H1 (cell line): ENCODE results near the gene NPIPB8. TPM values are rescaled to one million over a fixed set of nuclear protein-coding genes. Genes with fewer than 3 reads are reported as not detected.

ENCODE experiments used
- CTCF ChIA-PET: fragments of 300-600 bp; sonication (Branson Sonifier 250); formaldehyde crosslinking; loops from one replicate; lab custom pipeline; 2021; ENCODE audit not compliant: partially characterized antibody; lab: Charles Lee
- POLR2A ChIA-PET: fragments of 300-600 bp; sonication (Branson Sonifier 250); formaldehyde crosslinking; loops from one replicate; lab custom pipeline; 2021; ENCODE audit warnings: inconsistent platforms; ENCODE audit not compliant: partially characterized antibody; lab: Charles Lee
- DNase-seq, 2 experiments: peaks; one replicate each; pipeline versions ENCODE4 v3.0.0 to v3.0.0-alpha.2; 2010 to 2022; ENCODE audit warnings: low spot score in 2 of 2, low read depth in 1 of 2, mixed read lengths in 1 of 2
- FAIRE-seq: peaks from 2 replicates; lab custom pipeline; 2011; peaks lifted over from hg19 to GRCh38; lab: Jason Lieb, UNC
- H2AFZ ChIP-seq: 2 replicates; pipeline ENCODE4 v1.8.1; 2012; ENCODE audit warnings: low read length, inconsistent platforms
- H2AK5ac ChIP-seq: 2 replicates; pipeline ENCODE4 v1.6.1; 2013; ENCODE audit warnings: low read depth, low read length
- H2BK120ac ChIP-seq: replicated peaks from 2 replicates; pipeline ENCODE3; 2013; ENCODE audit warnings: low read depth, low read length, inconsistent platforms
- H2BK12ac ChIP-seq: 2 replicates; pipeline ENCODE4 v1.6.1; 2013; ENCODE audit warnings: low read depth, low read length
- H2BK15ac ChIP-seq: 2 replicates; pipeline ENCODE4 v1.6.1; 2013; ENCODE audit warnings: low read length
- H2BK20ac ChIP-seq: 2 replicates; pipeline ENCODE4 v1.6.1; 2013; ENCODE audit warnings: low read length
- H2BK5ac ChIP-seq: 2 replicates; pipeline ENCODE4 v1.6.1; 2013; ENCODE audit warnings: low read depth, low read length
- H3K14ac ChIP-seq: 2 replicates; pipeline ENCODE4 v1.6.1; 2013; ENCODE audit warnings: inconsistent platforms; ENCODE audit not compliant: insufficient read length
- H3K18ac ChIP-seq: 2 replicates; pipeline ENCODE4 v1.6.1; 2013; ENCODE audit warnings: low read length; ENCODE audit errors: extremely low read depth
- H3K23ac ChIP-seq: 2 replicates; pipeline ENCODE4 v1.6.1; 2013; ENCODE audit warnings: inconsistent platforms; ENCODE audit not compliant: insufficient read length
- H3K23me2 ChIP-seq: 2 replicates; pipeline ENCODE4 v1.6.1; 2013; ENCODE audit warnings: low read depth, low read length
- H3K27ac ChIP-seq: 2 replicates; pipeline ENCODE4 v1.6.1; 2011; ENCODE audit warnings: low read depth, low read length, inconsistent platforms
- H3K27me3 ChIP-seq, 4 experiments: replicated peaks in 1 of 4; 1 replicate in 1 of 4; 2 replicates in 3 of 4; pipeline versions ENCODE4 v1.6.1 to v1.8.1; 2011 to 2013; ENCODE audit warnings: low read length in 3 of 4, mild to moderate bottlenecking in 3 of 4, inconsistent platforms in 2 of 4, mixed read lengths in 2 of 4, moderate library complexity in 1 of 4; ENCODE audit not compliant: control insufficient read depth in 3 of 4, insufficient read depth in 3 of 4; ENCODE audit errors: extremely low read depth in 1 of 4
- H3K36me3 ChIP-seq, 4 experiments: 2 replicates each; pipeline versions ENCODE4 v1.6.1 to v1.8.1; 2011 to 2013; ENCODE audit warnings: mild to moderate bottlenecking in 4 of 4, low read length in 3 of 4, moderate library complexity in 2 of 4, control low read depth in 1 of 4, inconsistent platforms in 1 of 4; ENCODE audit not compliant: insufficient read depth in 4 of 4, control insufficient read depth in 2 of 4
- H3K4ac ChIP-seq: replicated peaks from 2 replicates; pipeline ENCODE3; 2013; ENCODE audit warnings: low read length, low read depth, mixed read lengths, inconsistent platforms; ENCODE audit not compliant: insufficient read length
- H3K4me1 ChIP-seq, 4 experiments: replicated peaks in 1 of 4; 1 replicate in 1 of 4; 2 replicates in 3 of 4; pipeline versions ENCODE4 v1.6.1 to v1.8.1; 2011 to 2013; ENCODE audit warnings: low read length in 3 of 4, inconsistent platforms in 2 of 4, mixed read lengths in 1 of 4; ENCODE audit not compliant: insufficient read depth in 4 of 4, control insufficient read depth in 3 of 4
- H3K4me2 ChIP-seq, 2 experiments: 2 replicates each; pipeline versions ENCODE4 v1.6.1 to v1.8.1; 2011 to 2013; ENCODE audit warnings: low read depth in 2 of 2, low read length in 2 of 2, control low read depth in 1 of 2, inconsistent platforms in 1 of 2, mild to moderate bottlenecking in 1 of 2; ENCODE audit not compliant: insufficient read depth in 1 of 2
- H3K4me3 ChIP-seq, 4 experiments: fragments of 200-600, 300-600 bp in 1 of 4; sonication (generic), shearing (Covaris generic), sonication (Bioruptor Twin) in 1 of 4; 2 replicates each; pipeline versions ENCODE4 v1.5.1 to v1.8.1; 2011 to 2016; ENCODE audit warnings: low read length in 4 of 4, low read depth in 3 of 4, control low read depth in 2 of 4, inconsistent platforms in 2 of 4, mild to moderate bottlenecking in 2 of 4, mixed read lengths in 1 of 4, moderate library complexity in 1 of 4; ENCODE audit not compliant: insufficient read depth in 2 of 4; ENCODE audit errors: extremely low read depth in 1 of 4
- H3K56ac ChIP-seq: replicated peaks from 2 replicates; pipeline ENCODE3; 2013; ENCODE audit warnings: low read depth, mild to moderate bottlenecking, mixed read lengths, low read length, inconsistent platforms; ENCODE audit not compliant: insufficient read length
- H3K79me1 ChIP-seq: 2 replicates; pipeline ENCODE4 v1.6.1; 2013; ENCODE audit warnings: low read depth, low read length, control low read depth
- H3K79me2 ChIP-seq, 2 experiments: 2 replicates each; pipeline versions ENCODE4 v1.6.1 to v1.8.1; 2012 to 2013; ENCODE audit warnings: low read length in 2 of 2, mild to moderate bottlenecking in 2 of 2, inconsistent platforms in 1 of 2; ENCODE audit not compliant: insufficient read depth in 2 of 2, control insufficient read depth in 1 of 2
- H3K9ac ChIP-seq, 4 experiments: replicated peaks in 1 of 4; 1 replicate in 1 of 4; 2 replicates in 3 of 4; pipeline versions ENCODE4 v1.6.1 to v1.8.1; 2011 to 2013; ENCODE audit warnings: low read depth in 3 of 4, low read length in 3 of 4, control low read depth in 2 of 4, mild to moderate bottlenecking in 2 of 4, moderate library complexity in 2 of 4, inconsistent platforms in 1 of 4; ENCODE audit errors: extremely low read depth in 1 of 4
- H3K9me3 ChIP-seq, 2 experiments: 2 replicates each; pipeline versions ENCODE4 v1.6.1 to v1.8.1; 2012 to 2013; ENCODE audit warnings: mild to moderate bottlenecking in 2 of 2, moderate library complexity in 2 of 2, control low read depth in 1 of 2, inconsistent platforms in 1 of 2, low read depth in 1 of 2, low read length in 1 of 2, mixed read lengths in 1 of 2; ENCODE audit not compliant: insufficient read depth in 2 of 2
- H4K20me1 ChIP-seq, 2 experiments: replicated peaks in 1 of 2; 2 replicates each; pipeline versions ENCODE3 to v1.8.1; 2011 to 2013; ENCODE audit warnings: inconsistent platforms in 2 of 2, low read length in 2 of 2, mild to moderate bottlenecking in 1 of 2; ENCODE audit not compliant: insufficient read depth in 2 of 2, control insufficient read depth in 1 of 2
- H4K5ac ChIP-seq: 2 replicates; pipeline ENCODE4 v1.6.1; 2013; ENCODE audit warnings: low read length, low read depth, mixed read lengths, inconsistent platforms; ENCODE audit not compliant: insufficient read length
- H4K8ac ChIP-seq: 2 replicates; pipeline ENCODE4 v1.8.0; 2013; ENCODE audit warnings: mild to moderate bottlenecking, moderate library complexity, low read length, inconsistent platforms; ENCODE audit not compliant: insufficient read depth; ENCODE audit errors: extremely low read depth
- H4K91ac ChIP-seq: replicated peaks from 2 replicates; pipeline ENCODE3; 2013; ENCODE audit warnings: low read length, mixed read lengths, inconsistent platforms; ENCODE audit not compliant: insufficient read length
- CBX5 ChIP-seq: fragments of 300-800, 300-1000 bp; sonication (generic); IDR thresholded peaks from 2 replicates; pipeline ENCODE4 v1.7.1; 2016; ENCODE audit warnings: antibody characterized with exemption, low read length, low read depth
- CHD2 ChIP-seq: IDR thresholded peaks from 2 replicates; pipeline ENCODE4 v1.6.1; 2012; ENCODE audit warnings: low read length, improper control_type of control experiment
- RAD21 ChIP-seq, 2 experiments: IDR thresholded peaks in 1 of 2; conservative IDR thresholded peaks in 1 of 2; 2 replicates each; pipeline ENCODE4 v1.6.1; 2011; ENCODE audit warnings: low read depth in 2 of 2, low read length in 2 of 2, improper control_type of control experiment in 1 of 2, inconsistent platforms in 1 of 2, mild to moderate bottlenecking in 1 of 2, moderate library complexity in 1 of 2
- SUZ12 ChIP-seq: fragments of 200-600 bp; sonication (generic); IDR thresholded peaks from 2 replicates; pipeline ENCODE4 v1.6.1; 2012; ENCODE audit warnings: mild to moderate bottlenecking, inconsistent platforms, low read length, moderate library complexity, mixed read lengths
- TAF7 ChIP-seq: optimal IDR thresholded peaks from 2 replicates; pipeline ENCODE3; 2011; ENCODE audit warnings: low read depth, mild to moderate bottlenecking, inconsistent platforms, low read length, moderate library complexity, borderline replicate concordance
- TCF12 ChIP-seq: IDR thresholded peaks from 2 replicates; pipeline ENCODE4 v1.6.1; 2011; ENCODE audit warnings: low read depth, mild to moderate bottlenecking, low read length
- WGBS, 2 experiments: shearing (Covaris generic) in 1 of 2; methylation state at CpG; one replicate each; pipeline versions ENCODE4 v1.1.6 to v1.1.7; 2013 to 2015; ENCODE audit warnings: low lambda C conversion rate in 2 of 2, mixed read lengths in 2 of 2, inconsistent platforms in 1 of 2, low coverage in 1 of 2, missing lambda C conversion rate in 1 of 2; ENCODE audit not compliant: insufficient replicate concordance in 2 of 2, insufficient coverage in 1 of 2, insufficient read length in 1 of 2; ENCODE audit errors: extremely low coverage in 1 of 2, missing lambda C conversion rate in 1 of 2; 5-methylcytosine and 5-hydroxymethylcytosine counted together
- polyA plus RNA-seq, 7 experiments: library from polyadenylated mRNA; depleted of rRNA in 3 of 7; stranded (reverse) in 5 of 7; unstranded in 2 of 7; fragments of >200 nt in 5 of 7; fragments of 200-250 nt in 2 of 7; gene quantifications; 1 replicate in 5 of 7; 2 replicates in 1 of 7; 4 replicates in 1 of 7; pipeline versions ENCODE4 v1.2.1 to v1.2.3, GENCODE V29; 2011 to 2013; ENCODE audit warnings: missing spikeins in 2 of 7, mixed read lengths in 2 of 7
- total RNA-seq: library from RNA; stranded (reverse); fragmentation: NEBNext Ultra II Directional; extraction: Animal tissue kit (Norgen Biotek cat#: 25700); gene quantifications from 2 replicates; pipeline ENCODE4 v1.2.1, GENCODE V29; 2021

The NPIPB8 gene
- total and polyA plus RNA-seq, 2 of the 8 experiments (the other 6 are each of a cell fraction or from before 2014, with no cell fraction given): 0.05 TPM; not detected in 1

DNA sequence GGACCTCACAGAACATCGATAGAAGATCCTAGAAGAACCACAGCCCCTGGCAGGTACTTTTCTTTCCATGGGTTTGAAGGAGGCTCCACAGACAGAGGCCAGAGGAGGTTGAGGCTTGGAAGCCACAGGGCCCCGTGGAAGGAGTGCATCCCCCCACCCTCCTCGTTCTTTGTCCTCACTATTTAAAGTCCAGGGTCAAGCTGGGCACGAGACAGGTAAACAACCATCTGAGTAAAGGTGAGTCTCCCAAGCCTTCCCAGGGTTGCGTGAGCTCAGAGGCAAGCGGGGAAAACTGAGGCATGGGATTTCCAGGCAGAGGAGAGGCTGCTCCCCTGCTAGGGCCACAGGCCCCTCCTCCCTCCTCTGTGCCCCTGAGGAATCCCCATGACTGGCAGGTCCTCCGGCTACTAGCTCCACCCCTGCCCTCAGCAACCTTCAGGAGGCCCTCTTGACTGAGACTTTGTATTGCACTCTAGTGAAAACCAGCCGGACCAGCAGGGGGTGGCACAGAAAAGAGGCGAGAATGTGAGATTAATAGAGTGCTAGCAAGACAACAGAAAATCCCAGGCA lies 40.1 kb upstream of the NPIPB8 start:
- no peaks in the 10 kb centered on the region; the same call in 1 of the 2 replicates for H3K79me1 ChIP-seq
- H3K18ac ChIP-seq: no peak overlapping the region
- no peaks in the 10 kb centered on the region for H3K23me2 ChIP-seq
- CTCF ChIA-PET: interaction anchor here (0.9 to 1.3 kb wide), 2 partner anchors 12 to 15 kb away, joined by 4 read pairs; partner anchors contain the start of gene SULT1A1
- no peak overlapping the region for H3K9ac ChIP-seq
- H4K91ac ChIP-seq: no peak overlapping the region
- H2BK120ac ChIP-seq: no peak overlapping the region
- POLR2A ChIA-PET: interaction anchor here (0.5 to 0.6 kb wide), 2 partner anchors 118 to 357 kb away, joined by 3 read pairs; no protein-coding TSS in a partner anchor
- DNase-seq (peak in 1 of 2 experiments; percentile 15), FAIRE-seq (no peak)
- H3K79me2 ChIP-seq: no peaks in the 10 kb centered on the region
- no peak overlapping the region for H3K23ac ChIP-seq
- no peak overlapping the region for H2AK5ac ChIP-seq
- H3K14ac ChIP-seq: no peak overlapping the region
- no peak overlapping the region for H2BK15ac ChIP-seq
- no peaks in the 10 kb centered on the region for H3K9me3 ChIP-seq
- H4K8ac ChIP-seq: no peak overlapping the region
- H4K20me1 ChIP-seq: no peaks in the 10 kb centered on the region
- H3K4me2 ChIP-seq: no peak overlapping the region
- no peak overlapping the region for H3K56ac ChIP-seq
- TF ChIP-seq TAF7: no peak
- no peak for TF ChIP-seq TCF12
- no peak for TF ChIP-seq SUZ12
- TF ChIP-seq RAD21 (IDR thresholded peaks at IDR 0.05 in 1 of 2, conservative IDR thresholded peaks at IDR 0.05 in 1 of 2; ENCODE audit: low read depth in 2 of 2, low read length in 2 of 2): no peak; a peak in 1 of 4 replicates
- TF ChIP-seq CHD2: no peak
- no peak for TF ChIP-seq CBX5
- H3K27ac ChIP-seq: no peak overlapping the region
- H2BK12ac ChIP-seq: no peak overlapping the region
- no peak overlapping the region for H3K4me3 ChIP-seq
- peaks cover 2 to 15% (median 7%) of the 10 kb centered on the region in 4 experiments for H3K4me1 ChIP-seq
- H3K27me3 ChIP-seq: no peaks in the 10 kb centered on the region
- H2AFZ ChIP-seq: no peak overlapping the region
- H4K5ac ChIP-seq: no peak overlapping the region
- no peak overlapping the region for H2BK20ac ChIP-seq
- H3K36me3 ChIP-seq: no peaks in the 10 kb centered on the region
- H3K4ac ChIP-seq: no peak overlapping the region
- no peak overlapping the region for H2BK5ac ChIP-seq
- 86% methylated on average over 9 of the region's 9 CpGs; no CpG with 5 or more reads in 1 of the 2 experiments for WGBS, 2 experiments
